ENCODE results near the gene SQOR.

Gene SQOR

DNA sequence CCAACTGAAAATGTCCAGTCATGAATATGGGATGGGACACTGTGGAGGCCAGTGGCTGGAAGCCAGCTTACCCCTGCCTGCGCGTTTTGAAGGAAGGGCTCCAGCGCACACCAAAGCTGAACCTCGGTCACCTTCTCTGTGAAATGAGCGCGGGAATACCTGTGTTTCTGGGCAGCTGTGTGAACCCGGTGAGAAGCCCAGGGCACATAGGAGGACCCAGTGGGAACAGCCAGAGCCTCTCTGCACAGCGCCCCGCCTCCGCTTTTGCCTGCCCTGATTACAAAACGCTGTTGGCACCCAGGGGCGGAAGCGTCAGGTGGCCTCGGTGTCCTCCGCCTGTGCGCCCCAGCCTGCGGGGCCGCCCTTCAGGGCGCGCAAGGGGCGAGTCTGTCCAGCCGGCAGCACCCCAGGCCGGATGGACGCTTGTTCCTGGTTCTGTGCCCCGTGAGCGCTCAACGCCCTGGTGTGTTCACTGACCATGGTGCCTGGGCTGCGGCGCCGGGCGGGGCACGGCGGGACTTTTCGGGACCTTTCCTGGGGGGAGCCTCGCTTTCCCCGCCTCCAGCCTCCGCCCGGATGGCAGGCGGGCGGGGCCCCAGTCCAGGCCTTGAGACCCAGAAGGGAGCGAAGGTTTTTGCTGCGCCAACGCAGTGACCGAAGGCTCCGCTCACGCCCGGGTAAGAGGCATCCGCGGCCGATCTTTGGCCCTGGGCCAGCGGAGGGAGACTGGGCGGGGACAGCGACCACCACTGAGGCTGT lies at the start of gene SQOR:
Gene SQOR (plus strand): TSS at position 598 of the 759 bp plus-strand sequence. CDS start 23,895 bp downstream, outside the sequence.
- peak; percentile 70 for DNase-seq

DNA sequence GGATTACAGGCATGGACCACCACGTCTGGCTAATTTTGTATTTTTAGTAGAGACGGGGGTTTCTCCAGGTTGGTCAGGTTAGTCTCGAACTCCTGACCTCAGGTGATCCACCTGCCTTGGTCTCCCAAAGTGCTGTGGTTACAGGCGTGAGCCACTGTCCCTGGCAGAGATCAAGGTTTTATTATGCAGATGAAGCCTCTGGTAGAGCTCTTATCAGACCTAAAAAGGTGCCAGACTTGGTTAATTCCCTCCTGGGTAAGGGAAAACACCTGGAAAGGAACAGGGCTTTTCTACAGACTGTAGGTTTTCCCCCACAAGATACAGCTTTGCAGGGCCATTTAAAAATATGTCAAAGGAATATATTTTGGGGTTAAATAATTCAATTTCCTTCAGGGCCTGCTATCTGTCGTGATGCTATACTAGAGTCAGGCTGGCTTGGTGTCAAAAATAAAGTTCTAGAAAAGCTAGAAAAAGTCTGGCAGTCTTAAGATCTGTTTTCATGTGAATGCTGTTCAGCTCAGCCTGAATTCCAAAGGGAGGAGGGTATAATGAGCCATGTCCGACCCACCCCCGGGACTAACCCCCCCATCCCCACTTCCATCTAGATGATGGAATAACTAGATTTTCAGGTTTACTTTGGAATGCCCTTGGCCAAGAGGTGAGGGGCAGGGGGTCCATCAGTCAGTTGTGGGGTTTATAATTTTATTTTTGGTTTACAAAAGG lies 49.6 kb upstream of the SQOR start:
- DNase-seq = no peak

DNA sequence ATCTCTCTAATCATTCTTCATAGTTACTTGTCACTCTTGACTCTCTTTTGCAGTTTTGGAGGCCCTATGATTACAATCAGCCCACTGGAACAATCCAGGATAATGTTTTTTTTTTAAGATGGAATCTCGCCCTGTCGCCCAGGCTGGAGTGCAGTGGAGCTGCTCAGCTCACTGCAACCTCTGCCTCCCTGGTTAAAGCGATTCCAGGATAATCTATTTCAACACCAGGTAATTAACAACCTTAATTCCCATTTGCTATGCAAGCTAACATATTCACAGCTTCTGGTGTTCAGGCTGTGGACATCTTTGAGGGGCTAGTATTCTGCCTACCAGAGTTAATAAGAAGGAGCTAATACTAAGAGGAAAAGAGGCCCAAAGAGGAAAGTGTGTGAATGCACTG lies 48.7 kb upstream of the SQOR start:
- no peak for DNase-seq

DNA sequence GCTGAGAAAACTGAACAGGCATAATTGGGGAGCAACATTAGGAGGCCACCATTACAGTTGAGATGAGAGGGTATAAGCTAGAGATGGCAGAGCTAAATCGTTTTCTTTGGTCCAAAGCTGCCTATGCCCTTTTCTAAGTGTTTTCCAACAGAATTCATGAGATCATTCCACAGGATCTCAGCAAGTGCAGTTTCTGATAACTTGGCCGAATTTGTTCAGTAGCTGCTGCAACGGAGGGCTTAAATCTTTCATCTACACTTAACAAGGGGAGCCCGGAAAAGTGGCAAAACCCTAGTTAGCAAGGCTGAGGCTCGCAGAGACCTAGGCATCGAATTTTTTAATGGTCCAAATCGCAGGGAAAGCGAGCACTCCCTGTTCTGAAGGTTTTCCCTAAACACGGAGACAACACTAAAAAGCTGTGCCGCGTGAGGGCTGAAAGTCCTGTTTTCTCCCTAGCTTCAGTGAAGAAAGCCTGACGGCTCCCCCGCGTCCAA lies 48.2 kb upstream of the SQOR start:
- DNase-seq = no peak

DNA sequence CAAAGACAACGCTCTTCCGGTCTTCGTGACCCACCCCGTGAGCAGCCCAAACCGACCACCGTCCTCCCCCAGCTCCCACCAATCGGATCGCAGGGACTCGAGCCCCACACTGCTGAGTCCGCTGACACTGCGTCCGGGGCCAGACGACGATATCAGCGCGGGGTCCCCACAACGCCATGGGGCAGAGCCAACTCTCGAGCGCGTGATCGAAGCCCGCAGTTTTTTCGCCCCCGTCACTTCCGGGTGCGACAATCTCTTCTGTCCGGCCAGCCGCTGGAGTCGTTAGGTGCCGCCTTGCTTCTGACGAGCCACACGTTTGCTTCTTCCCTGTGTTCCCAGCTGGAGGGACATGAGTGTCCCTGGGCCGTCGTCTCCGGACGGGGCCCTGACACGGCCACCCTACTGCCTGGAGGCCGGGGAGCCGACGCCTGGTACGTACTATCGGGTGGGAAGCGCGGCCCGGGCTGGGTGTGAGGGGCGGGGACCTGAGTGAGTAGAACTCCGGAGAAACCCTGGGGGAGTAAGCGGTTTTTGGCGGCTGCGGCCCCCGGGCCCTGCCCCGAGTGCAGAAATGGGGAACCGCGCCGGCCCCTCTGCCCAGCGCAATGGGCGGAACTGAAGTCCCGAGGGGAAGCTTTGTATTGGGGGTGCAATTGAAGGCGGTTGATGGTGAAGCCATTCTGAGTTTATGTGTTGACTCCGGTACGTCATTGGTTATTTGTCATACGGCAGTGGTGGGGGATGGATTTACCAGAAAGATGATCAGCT lies 47.5 kb upstream of the SQOR start, which contains the start of gene BLOC1S6:
Gene BLOC1S6 (plus strand): TSS at position 285 of the 768 bp plus-strand sequence. CDS start 65 bp downstream, at position 350.
- DNase-seq = peak; percentile 92

DNA sequence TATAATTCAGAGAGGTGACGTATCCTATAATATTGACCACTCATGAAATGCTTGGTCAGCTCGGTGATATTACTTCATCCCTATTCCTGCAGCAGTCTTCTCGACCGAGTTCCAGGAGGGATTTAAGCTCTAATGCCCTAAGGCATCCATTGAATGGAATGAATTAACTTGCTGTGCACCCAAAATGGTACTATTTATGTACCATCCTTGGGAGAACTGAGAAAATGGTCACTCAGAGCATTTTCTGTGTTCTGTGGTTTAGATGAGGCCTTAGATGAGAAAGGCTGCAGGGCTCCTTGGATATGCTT lies 47.0 kb upstream of the SQOR start:
- DNase-seq = no peak

DNA sequence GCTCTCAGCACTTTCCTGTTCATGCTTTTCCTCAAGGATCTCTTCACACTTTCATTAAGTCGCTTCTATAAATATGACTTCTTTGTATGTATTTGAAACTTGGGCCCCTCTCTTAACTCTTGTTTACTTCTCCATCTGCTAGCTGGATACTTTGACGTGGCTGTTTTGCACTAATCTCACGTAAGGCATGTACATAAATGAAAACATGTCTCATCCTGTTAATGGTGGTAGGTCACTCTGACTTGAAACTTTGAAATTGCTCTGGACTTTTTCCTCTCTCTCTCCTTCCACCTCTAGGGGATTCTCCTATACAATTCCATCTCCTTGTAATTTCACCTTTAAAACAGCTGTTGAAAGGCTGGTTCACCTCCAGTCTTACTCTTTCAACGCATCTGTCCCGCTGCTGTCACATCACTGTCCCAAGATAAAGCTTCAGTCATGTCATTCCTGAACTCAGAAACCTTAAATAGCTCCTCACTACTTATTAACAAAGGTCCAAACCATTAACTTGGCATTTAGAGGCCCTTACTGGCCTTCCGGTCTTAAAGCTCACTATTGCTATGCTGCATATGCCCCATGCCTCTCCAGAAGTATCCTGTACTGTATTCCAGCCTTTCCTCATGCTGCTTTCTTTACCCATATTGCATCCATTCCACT lies 46.5 kb upstream of the SQOR start:
- no peak for DNase-seq

DNA sequence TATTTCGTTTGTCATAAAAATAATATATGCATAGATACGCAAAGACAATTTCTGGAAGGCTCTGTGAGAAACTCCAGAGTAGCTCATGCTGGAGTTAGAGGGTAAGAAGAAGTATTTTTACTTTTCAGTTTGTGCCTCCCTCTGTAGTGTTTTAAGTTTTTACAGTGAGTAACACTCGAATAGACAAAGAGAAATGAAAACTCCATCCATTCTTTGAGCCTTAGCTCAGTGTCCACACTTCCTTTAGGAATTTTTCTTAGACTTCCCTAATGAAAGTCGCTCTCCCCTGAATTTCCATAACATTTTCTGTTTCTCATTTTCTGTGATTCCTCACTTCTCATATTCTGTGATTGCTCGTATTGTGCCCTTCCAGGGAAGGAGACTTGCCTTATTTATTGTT lies 45.6 kb upstream of the SQOR start:
- no peak for DNase-seq

DNA sequence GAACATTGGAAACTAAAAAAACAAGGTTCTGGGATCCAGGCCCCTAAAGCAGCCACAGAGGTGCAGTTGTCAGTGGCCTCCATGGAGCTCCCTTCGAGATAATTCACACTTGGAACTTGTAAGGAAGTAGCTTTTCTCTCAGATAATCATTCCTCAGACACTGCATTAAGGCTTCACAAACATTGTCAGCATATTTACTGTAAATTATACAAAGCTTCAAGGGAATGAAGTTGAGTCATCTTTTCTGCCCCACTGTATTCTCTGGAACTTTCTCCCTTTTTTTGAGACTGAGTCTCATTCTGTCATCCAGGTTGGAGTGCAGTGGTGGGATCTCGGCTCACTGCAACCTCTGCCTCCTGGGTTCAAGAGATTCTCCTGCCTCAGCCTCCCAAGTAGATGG lies 40.5 kb upstream of the SQOR start:
- DNase-seq = no peak

DNA sequence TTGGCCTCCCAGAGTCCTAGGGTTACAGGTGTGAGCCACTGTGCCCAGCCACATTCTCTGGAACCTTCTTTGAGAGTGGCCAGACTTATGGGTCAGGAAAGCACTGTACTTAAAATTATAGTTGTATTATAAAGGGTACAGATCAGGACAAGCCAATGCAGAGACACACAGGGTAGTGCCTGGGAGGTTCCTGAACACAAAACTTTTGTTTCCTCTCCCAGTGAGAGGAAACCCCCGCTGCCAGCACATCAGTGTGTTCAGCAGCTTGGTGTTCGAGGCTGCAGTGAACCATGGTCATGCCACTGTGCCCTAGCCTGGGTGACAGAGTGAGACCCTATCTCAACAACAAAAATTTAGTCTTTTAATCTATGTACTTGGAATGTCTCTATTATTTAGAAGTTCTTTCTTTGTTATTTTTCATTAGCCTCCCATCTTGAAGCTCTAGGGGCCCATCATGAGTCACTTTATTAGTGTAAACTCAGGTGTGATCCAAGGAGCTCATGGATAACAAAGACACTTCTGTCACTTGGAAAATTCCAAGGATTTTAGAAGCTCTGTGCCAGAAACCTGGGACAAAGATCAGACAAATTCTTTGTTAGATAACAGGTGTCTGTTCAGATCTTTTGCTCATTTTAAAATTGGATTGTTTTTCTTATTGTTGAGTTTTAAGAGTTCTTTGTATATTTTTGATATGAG lies 39.8 kb upstream of the SQOR start:
- no peak for DNase-seq

DNA sequence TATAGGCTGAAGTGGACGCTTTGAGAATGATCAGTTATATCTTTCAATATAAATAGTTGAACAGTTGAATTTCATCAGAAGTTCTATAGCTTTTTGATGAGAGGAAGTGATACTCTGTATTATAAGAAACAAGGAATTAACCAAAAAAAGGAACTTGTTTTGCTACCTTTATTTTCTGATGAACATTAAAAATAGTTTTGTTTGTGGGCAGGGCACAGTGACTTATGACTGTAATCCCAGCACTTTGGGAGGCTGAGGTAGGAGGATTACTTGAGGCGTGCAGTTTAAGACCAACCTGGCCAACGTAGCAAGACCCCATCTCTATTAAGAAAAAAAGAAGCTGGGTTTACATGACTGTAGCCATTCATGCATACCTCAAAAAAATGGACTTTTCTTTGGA lies 30.9 kb upstream of the SQOR start:
- no peak for DNase-seq

DNA sequence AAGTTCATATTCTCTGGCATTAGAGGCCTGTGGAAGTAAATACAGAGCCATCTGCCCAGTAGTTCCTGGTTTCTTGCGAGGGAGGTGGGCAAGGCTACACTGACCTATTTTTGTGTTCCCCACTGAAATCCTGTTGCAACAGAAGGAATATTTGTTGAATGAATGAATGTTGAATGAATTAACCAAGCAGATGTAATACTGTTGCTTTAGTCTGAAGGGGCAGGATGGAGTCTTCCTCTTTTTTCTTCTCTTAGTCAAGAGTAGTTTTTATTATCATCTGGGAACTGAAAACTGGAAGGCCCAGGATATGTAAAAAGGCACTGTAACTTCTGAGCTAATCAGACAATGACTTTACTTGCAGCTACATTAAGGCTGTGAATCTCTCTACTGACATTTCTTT lies 30.5 kb upstream of the SQOR start:
- DNase-seq = no peak

DNA sequence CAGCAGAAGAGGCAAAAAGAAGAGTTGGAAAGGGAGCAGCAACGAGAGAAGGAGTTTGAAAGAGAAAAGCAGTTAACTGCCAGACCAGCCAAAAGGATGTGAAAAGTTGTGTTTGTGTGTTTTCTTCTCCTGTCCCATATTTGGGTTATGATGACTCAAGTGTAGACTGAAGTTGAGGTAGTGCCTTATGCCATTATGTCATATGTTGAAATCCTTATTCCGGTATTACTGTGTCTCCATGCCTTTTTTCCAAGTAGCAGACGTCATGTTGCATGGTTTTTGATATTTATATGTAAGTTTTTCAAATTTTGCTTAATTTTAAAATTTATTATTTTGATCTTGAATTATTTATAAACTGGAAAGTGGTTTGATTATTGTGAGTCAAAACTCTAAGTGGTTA lies 28.4 kb upstream of the SQOR start:
- no peak for DNase-seq

DNA sequence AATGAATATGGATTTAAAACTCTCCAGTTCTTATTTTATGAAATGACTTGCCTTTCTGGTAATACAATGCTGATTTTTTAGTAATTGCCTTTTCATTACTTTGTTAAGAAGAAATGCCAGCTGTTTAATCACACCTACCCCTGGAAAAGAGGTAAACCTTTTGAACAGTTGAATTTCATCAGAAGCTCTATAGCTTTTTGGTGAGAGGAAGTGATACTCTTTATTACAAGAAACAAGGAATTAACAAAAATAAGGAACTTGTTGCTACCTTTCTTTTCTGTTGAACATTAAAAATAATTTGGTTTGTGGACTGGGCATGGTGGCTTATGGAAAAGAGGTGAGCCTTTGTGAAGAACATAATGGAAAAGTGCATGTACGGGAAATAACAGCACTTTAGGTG lies 28.0 kb upstream of the SQOR start:
- DNase-seq = no peak

DNA sequence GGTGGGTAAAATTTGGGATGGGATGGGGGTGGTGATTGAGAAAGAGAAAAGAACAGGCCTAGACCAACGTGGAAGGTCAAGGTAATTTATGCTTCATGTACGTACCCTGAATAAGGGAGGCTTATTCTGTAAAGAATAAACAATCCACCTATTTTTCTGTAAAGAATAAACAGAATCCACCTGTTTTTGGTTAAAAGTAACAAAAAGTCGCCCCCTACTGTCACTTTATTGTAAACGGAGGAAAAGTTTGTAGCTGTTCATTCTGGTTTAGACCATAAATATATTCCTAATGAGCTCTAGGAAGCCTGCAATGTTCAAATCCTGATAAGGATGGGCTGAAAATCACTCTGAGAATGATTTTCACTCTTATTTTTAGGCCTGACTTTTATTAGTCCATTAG lies 23.5 kb upstream of the SQOR start:
- no peak for DNase-seq

DNA sequence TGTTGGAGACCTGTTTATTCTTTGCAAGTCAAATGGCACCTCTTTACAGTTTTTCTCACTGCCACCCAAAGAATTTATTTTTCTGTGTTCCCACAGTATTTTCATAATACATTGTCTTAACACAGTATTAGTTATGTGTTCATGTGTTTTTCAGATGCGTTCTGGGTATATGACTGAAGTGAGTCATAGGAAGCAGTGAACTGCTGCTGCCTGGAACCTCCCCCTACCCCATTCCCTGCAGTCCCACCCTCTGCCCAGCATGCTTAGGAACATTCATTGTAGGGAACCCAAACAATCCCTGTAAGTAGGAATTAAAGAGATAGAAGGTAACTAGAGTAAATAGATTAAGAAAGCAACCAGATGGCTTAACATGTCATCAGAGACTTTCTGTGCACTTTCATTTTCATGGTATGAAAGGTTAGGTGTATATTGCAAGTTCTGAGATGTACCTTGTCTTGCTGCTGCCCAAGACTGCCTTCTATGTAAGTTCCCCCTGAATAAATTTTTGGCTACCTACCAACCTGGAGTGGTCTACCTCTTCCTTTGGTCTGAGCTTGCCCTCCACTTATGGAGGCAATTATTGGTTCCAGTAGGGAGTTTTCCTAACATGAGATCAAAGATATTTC lies 21.9 kb upstream of the SQOR start:
- no peak for DNase-seq

DNA sequence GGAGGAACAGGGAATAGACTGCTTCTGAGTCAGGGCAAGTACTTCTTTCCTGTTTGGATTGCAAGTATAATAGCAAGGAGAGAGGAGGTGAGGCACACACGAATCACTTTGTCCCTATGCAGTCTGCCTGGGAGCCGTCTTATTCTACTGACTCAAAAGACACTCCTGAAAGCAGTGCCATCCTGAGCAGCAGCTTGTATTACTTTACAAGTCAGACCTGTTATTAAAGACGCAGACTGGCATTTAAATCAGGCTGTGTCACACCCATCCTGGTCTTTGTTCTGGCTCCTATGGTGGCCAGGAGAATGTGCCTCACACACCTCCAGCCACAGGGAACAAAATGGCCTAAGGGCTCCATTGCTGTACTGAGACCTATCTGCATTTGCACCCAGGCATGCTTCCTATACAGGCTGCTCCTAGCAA lies 17.9 kb upstream of the SQOR start:
- DNase-seq = no peak

DNA sequence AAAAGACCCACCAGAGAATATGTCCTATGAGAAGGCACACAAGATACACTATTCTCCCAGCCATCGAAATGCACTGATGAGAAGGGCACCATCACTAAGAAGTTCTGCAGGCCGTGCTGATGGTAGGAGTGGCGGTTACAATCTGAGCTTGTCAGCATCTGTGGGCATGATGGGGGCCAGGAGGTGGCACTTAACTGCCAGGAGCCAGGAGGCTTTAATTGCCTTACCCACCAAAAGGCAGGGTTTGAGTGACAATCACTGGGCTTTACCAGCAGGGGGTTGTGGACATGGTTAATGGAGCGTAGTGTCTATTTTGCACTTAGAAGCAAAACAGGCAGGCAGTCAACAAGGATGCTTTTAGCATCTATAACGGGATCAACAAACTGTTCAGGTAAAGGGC lies 16.0 kb upstream of the SQOR start:
- DNase-seq = no peak

DNA sequence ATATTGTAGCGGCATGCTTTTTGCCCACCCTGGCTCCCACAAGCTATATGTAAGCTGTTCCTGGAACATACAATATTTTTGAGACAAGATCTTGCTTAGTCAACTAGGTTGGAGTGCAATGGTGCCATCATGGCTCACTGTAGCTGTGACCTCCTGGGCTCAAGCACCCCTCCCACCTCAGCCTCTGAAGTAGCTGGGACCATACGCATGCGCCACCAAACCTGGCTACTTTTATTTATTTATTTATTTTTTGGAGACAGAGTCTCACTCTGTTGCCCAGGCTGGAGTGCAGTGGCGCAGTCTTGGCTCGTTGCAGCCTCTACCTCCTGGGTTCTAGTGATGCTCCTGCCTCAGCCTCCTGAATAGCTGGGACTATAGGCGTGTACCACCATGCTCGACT lies 6.7 kb upstream of the SQOR start:
- no peak for DNase-seq

DNA sequence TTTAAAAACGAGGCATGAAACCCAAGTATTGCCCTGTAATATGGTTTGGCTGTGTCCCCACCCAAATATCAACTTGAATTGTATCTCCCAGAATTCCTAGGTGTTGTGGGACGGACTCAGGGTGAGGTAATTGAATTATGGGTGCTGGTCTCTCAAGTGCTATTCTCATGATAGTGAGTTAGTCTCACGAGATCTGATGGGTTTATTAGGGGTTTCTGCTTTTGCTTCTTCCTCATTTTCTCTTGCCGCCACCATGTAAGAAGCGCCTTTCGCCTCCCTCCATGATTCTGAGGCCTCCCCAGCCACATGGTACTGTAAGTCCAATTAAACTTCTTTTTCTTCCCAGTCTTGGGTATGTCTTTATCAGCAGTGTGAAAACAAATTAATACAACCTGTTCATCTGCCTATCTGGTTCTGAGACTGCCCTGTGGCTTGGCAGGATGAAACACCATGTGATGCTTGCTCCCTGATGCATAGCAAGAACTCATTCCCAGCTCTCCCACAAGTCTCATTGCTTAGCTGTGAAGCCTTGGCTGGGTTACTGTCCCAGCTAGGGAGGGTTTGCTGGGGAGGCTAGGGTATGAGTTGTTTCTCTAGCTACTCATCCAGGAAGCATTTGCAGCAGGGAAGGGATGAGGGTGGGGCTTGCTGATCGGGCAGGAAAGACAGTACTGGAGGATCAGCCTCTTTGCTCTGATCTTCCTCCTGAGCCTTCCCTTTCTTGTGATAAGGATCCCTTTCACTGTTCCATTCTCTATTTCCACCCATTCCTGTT lies 3.7 kb upstream of the SQOR start:
- DNase-seq = no peak

DNA sequence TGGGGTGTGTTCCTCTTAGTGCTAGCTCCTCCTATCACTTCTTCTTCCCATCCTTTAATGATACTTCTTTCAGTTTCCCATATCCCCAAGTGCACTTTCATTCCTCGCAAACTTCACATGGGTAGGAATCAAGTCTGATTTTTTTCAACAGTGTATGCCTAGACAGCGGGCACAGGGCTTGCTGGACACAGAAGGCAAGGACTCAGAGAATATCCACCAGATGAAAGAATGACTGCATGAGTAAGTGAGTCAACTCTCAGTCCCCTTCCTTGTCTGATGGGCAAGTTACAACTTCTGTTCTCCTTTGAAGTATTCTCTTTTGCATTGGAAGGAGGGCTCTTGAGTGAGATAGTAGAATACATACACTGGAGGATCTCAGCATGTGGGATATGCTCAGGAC lies 3.1 kb upstream of the SQOR start:
- no peak for DNase-seq
